ENCODE measurements around the gene PKD1L1.

GRCh38 chr7:47794016-47794415 lies 154.2 kb downstream of the PKD1L1 start:
- TF ChIP-seq CTCF (IDR thresholded peaks at IDR 0.05) (no peak), ZFX (IDR thresholded peaks at IDR 0.05; ENCODE audit: borderline replicate concordance) (no peak)

Data from 22Rv1 (cell line).